CD14-positive monocyte (primary cell): Measurements from ENCODE around the gene PARP12. TPM values are rescaled to one million over a fixed set of nuclear protein-coding genes. Genes with fewer than 3 reads are reported as not detected.

Experiments used
- DNase-seq, 3 donors: peaks; one replicate each; pipeline ENCODE4 v3.0.0-alpha.2; 2011 to 2022
- H2AFZ ChIP-seq: 2 replicates; pipeline ENCODE4 v1.6.0; 2012; ENCODE audit warnings: mild to moderate bottlenecking, low read depth, low read length, inconsistent platforms; ENCODE audit not compliant: insufficient read depth, poor library complexity, severe bottlenecking
- H3K27ac ChIP-seq, 2 donors: 1 replicate in 1 of 2; 2 replicates in 1 of 2; pipeline ENCODE4 v1.5.1; 2012 to 2013; ENCODE audit warnings: low read length in 2 of 2, control low read depth in 1 of 2, inconsistent platforms in 1 of 2, low read depth in 1 of 2, mild to moderate bottlenecking in 1 of 2
- H3K27me3 ChIP-seq, 2 donors: one replicate each; pipeline versions ENCODE4 v1.6.0 to v1.6.1; 2011 to 2013; ENCODE audit warnings: low read length in 2 of 2; ENCODE audit not compliant: control insufficient read depth in 2 of 2, insufficient read depth in 2 of 2
- H3K36me3 ChIP-seq, 2 donors: replicated peaks in 1 of 2; 1 replicate in 1 of 2; 2 replicates in 1 of 2; pipeline versions ENCODE4 v1.5.1 to v1.6.1; 2012 to 2013; ENCODE audit warnings: low read length in 2 of 2, control low read depth in 1 of 2, inconsistent platforms in 1 of 2, mild to moderate bottlenecking in 1 of 2; ENCODE audit not compliant: insufficient read depth in 2 of 2, control insufficient read depth in 1 of 2
- H3K4me1 ChIP-seq, 2 donors: 1 replicate in 1 of 2; 2 replicates in 1 of 2; pipeline versions ENCODE4 v1.5.1 to v1.6.1; 2012 to 2013; ENCODE audit warnings: low read length in 2 of 2, control low read depth in 1 of 2, inconsistent platforms in 1 of 2, mild to moderate bottlenecking in 1 of 2, moderate library complexity in 1 of 2; ENCODE audit not compliant: insufficient read depth in 2 of 2, control insufficient read depth in 1 of 2
- H3K4me2 ChIP-seq: replicated peaks from 2 replicates; pipeline ENCODE3; 2012; ENCODE audit warnings: low read length, moderate library complexity, mild to moderate bottlenecking; ENCODE audit not compliant: poor library complexity, severe bottlenecking; ENCODE audit errors: extremely low read depth
- H3K4me3 ChIP-seq, 3 experiments: fragments of 200-600 bp in 1 of 3; sonication (generic) in 1 of 3; replicated peaks in 1 of 3; 1 replicate in 2 of 3; 2 replicates in 1 of 3; pipeline ENCODE4 v1.5.1; 2011 to 2013; ENCODE audit warnings: low read length in 3 of 3, mild to moderate bottlenecking in 3 of 3, control low read depth in 2 of 3, low read depth in 2 of 3, inconsistent platforms in 1 of 3, moderate library complexity in 1 of 3
- H3K79me2 ChIP-seq: 2 replicates; pipeline ENCODE4 v1.6.0; 2012; ENCODE audit warnings: mild to moderate bottlenecking, control low read depth, inconsistent platforms, low read length, moderate library complexity; ENCODE audit not compliant: insufficient read depth
- H3K9ac ChIP-seq: 2 replicates; pipeline ENCODE4 v1.6.0; 2017; ENCODE audit warnings: low read length, mild to moderate bottlenecking; ENCODE audit not compliant: insufficient read depth, poor library complexity, severe bottlenecking
- H3K9me3 ChIP-seq, 2 donors: replicated peaks in 1 of 2; 1 replicate in 1 of 2; 2 replicates in 1 of 2; pipeline versions ENCODE4 v1.5.1 to v1.6.1; 2012 to 2013; ENCODE audit warnings: low read length in 2 of 2, control low read depth in 1 of 2; ENCODE audit not compliant: control insufficient read depth in 1 of 2, insufficient read depth in 1 of 2
- H4K20me1 ChIP-seq: 2 replicates; pipeline ENCODE4 v1.6.0; 2012; ENCODE audit warnings: mild to moderate bottlenecking, low read length, control low read depth, moderate library complexity; ENCODE audit not compliant: insufficient read depth
- H3K27ac Mint-ChIP-seq, 7 donors: one replicate each; pipeline ENCODE4 v1.8.0; 2020; ENCODE audit warnings: mild to moderate bottlenecking in 7 of 7, mixed read lengths in 7 of 7, moderate library complexity in 6 of 7, inconsistent platforms in 2 of 7
- H3K27me3 Mint-ChIP-seq, 3 donors: one replicate each; pipeline ENCODE4 v1.8.0; 2021 to 2022; ENCODE audit warnings: low read depth in 3 of 3, mild to moderate bottlenecking in 3 of 3, mixed read lengths in 3 of 3, moderate library complexity in 3 of 3, inconsistent platforms in 1 of 3
- H3K36me3 Mint-ChIP-seq, 2 donors: one replicate each; pipeline ENCODE4 v1.8.0; 2020; ENCODE audit warnings: mixed read lengths in 2 of 2, inconsistent platforms in 1 of 2, mild to moderate bottlenecking in 1 of 2
- H3K4me1 Mint-ChIP-seq: one replicate; pipeline ENCODE4 v1.8.0; 2020; ENCODE audit warnings: mild to moderate bottlenecking, mixed read lengths
- H3K4me3 Mint-ChIP-seq, 2 donors: one replicate each; pipeline ENCODE4 v1.8.0; 2020; ENCODE audit warnings: mild to moderate bottlenecking in 2 of 2, mixed read lengths in 2 of 2, moderate library complexity in 1 of 2
- H3K9me3 Mint-ChIP-seq, 7 donors: one replicate each; pipeline ENCODE4 v1.8.0; 2020 to 2022; ENCODE audit warnings: mixed read lengths in 7 of 7, mild to moderate bottlenecking in 6 of 7, moderate library complexity in 6 of 7, inconsistent platforms in 2 of 7
- WGBS: methylation state at CpG from one replicate; pipeline ENCODE4 v1.1.5; 2013; ENCODE audit warnings: missing lambda C conversion rate; ENCODE audit not compliant: insufficient coverage; 5-methylcytosine and 5-hydroxymethylcytosine counted together
- intact Hi-C, 2 donors: fragments of 100-400 bp; cut with micrococcal nuclease; formaldehyde crosslinking; loops; one replicate each; pipeline versions ENCODE4 v1.15.0 to v1.15.1; 2023
- polyA plus RNA-seq, 3 donors: library from polyadenylated mRNA; depleted of rRNA in 1 of 3; unstranded in 2 of 3; stranded (reverse) in 1 of 3; fragments of 300-500 nt in 2 of 3; fragments of >200 nt in 1 of 3; fragmentation: Illumina TruSeq in 2 of 3; gene quantifications; 1 replicate in 2 of 3; 2 replicates in 1 of 3; pipeline ENCODE4 v1.2.3, GENCODE V29; 2012 to 2021
- TF ChIP-seq, protein P1 (sequence below): fragments of 200-600 bp; IDR thresholded peaks from one replicate; pipeline ENCODE4 v1.8.0; 2022; ENCODE audit warnings: antibody characterized with exemption, mild to moderate bottlenecking

The PARP12 gene
- polyA plus RNA-seq, 3 donors: 16.7 to 116 (median 37.8) TPM

- 98% methylated on average over 7 of the region's 9 CpGs for WGBS
- no peak overlapping the region for H3K9ac ChIP-seq
Measured at GRCh38 chr7:140027858-140028257, 34.9 kb downstream of the PARP12 start.

GRCh38 chr7:140026935-140027334 lies 35.8 kb downstream of the PARP12 start:
- H3K27ac Mint-ChIP-seq: no peak overlapping the region
- no peaks in the 10 kb centered on the region for H3K4me1 Mint-ChIP-seq
- Histone ChIP-seq H4K20me1 (peaks cover 74% of the 10 kb centered on the region), H3K4me2 (no peak overlapping the region), H3K9me3 (no peaks in the 10 kb centered on the region), H3K9ac (no peak overlapping the region), H3K79me2 (no peaks in the 10 kb centered on the region), H3K4me3 (no peak overlapping the region), H3K36me3 (peaks cover 30 to 83% of the 10 kb centered on the region in 2 donors), H3K27ac (no peak overlapping the region), H2AFZ (no peak overlapping the region), H3K4me1 (no peaks in the 10 kb centered on the region), H3K27me3 (no peaks in the 10 kb centered on the region)
- WGBS: 98% methylated on average over 9 of the region's 9 CpGs
- no peaks in the 10 kb centered on the region for H3K9me3 Mint-ChIP-seq
- DNase-seq: no peak
- H3K27me3 Mint-ChIP-seq: peaks cover 0 to 2% (median 2%) of the 10 kb centered on the region in 3 donors
- TF ChIP-seq, protein P1, sequence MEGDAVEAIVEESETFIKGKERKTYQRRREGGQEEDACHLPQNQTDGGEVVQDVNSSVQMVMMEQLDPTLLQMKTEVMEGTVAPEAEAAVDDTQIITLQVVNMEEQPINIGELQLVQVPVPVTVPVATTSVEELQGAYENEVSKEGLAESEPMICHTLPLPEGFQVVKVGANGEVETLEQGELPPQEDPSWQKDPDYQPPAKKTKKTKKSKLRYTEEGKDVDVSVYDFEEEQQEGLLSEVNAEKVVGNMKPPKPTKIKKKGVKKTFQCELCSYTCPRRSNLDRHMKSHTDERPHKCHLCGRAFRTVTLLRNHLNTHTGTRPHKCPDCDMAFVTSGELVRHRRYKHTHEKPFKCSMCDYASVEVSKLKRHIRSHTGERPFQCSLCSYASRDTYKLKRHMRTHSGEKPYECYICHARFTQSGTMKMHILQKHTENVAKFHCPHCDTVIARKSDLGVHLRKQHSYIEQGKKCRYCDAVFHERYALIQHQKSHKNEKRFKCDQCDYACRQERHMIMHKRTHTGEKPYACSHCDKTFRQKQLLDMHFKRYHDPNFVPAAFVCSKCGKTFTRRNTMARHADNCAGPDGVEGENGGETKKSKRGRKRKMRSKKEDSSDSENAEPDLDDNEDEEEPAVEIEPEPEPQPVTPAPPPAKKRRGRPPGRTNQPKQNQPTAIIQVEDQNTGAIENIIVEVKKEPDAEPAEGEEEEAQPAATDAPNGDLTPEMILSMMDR: no peak
- H3K4me3 Mint-ChIP-seq: no peak overlapping the region
- intact Hi-C loops: no loop called here
- peaks cover 83 to 85% of the 10 kb centered on the region in 2 donors for H3K36me3 Mint-ChIP-seq

More at GRCh38 chr7:140027858-140028257, 34.9 kb downstream of the PARP12 start:
- H3K4me1 Mint-ChIP-seq: peaks cover 5% of the 10 kb centered on the region
- H3K4me3 Mint-ChIP-seq: no peak overlapping the region
- H3K27ac ChIP-seq: no peak overlapping the region
- H3K9me3 Mint-ChIP-seq: no peaks in the 10 kb centered on the region
- intact Hi-C loops: no loop called here
- H3K9me3 ChIP-seq: no peaks in the 10 kb centered on the region
- no peak overlapping the region for H3K4me2 ChIP-seq
- H3K79me2 ChIP-seq: no peaks in the 10 kb centered on the region
- H3K27me3 Mint-ChIP-seq: peaks cover 0 to 2% (median 2%) of the 10 kb centered on the region in 3 donors
- peaks cover 78 to 83% of the 10 kb centered on the region in 2 donors for H3K36me3 Mint-ChIP-seq
- DNase-seq: no peak
- peaks cover 2 to 5% of the 10 kb centered on the region in 2 donors for H3K4me1 ChIP-seq
- peak overlapping the region in 1 of 7 donors; percentile 11 for H3K27ac Mint-ChIP-seq
- H3K36me3 ChIP-seq: peaks cover 25 to 73% of the 10 kb centered on the region in 2 donors
- no peak overlapping the region for H2AFZ ChIP-seq
- H3K27me3 ChIP-seq: no peaks in the 10 kb centered on the region
- TF ChIP-seq, protein P1: no peak
- H4K20me1 ChIP-seq: peaks cover 65% of the 10 kb centered on the region
- H3K4me3 ChIP-seq: no peak overlapping the region
